HG02571 (cell line): ENCODE data around the gene KIAA0232.
"Not testable (repeated sequence)": the region's sequence is repeated elsewhere in the genome, so short reads cannot be mapped to it uniquely, and the experiment has no call there.

Experiments used
- ATAC-seq: cut with Tn5 transposase; IDR thresholded peaks from one replicate; pipeline ENCODE4 v1.9.1; 2021; ENCODE audit warnings: mild to moderate bottlenecking, moderate library complexity; ENCODE audit not compliant: unreplicated experiment

KIAA0232 gene

DNA sequence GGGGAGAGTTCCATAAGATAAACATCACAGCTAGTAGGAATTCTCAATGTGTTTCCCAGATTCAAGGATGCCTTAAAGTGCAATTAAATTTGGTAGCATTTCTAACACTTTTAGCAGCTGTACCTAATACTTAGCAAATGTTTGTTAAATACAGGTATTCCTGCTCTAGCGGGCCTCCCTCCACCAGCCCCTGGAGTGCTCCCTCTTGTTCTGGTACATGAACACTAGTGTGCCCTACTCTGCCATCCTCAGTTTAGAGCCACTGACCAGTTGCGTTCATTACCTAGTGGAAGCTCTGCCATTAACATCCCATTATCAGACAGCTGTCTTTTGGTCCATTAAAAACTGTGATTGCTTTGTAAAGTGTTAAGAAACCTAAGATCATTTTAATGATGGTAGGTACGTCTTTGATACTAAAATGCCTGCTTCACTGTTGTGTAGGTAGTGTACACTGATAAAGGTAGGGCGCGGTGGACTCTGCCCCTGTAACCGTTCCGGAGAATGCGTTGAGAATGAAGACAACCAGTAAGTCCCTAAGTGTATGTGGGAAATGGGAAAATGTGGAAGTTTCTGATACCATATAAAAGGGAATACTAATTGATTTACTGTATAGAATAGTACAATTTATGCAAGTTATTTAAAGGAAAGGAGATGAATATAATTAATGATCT, 21.7 kb downstream of the KIAA0232 start:
- ATAC-seq = no peak

GRCh38 chr4:6806924-6807626, 24.5 kb downstream of the KIAA0232 start:
- no peak for ATAC-seq

- ATAC-seq = no peak
These were observed 25.7 kb downstream of the KIAA0232 start for GRCh38 chr4:6808259-6808658.

DNA sequence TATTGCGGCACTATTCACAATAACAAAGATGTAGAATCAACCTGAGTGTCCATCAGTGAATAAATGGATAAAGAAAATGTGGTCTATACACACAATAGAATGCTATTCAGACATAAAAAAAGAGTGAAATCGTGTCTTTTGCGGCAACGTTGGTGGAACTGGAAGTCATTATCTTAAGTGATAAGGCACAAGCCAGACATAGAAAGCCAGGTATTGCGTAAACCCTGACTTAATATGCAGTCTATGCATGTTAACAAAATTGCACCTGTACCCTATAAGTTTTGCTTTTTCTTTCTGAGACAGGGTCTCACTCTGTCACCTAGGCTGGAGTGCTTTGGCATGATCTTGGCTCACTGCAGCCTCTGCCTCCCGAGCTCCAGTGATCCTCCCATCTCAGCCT, 28.6 kb downstream of the KIAA0232 start:
- ATAC-seq = no peak

GRCh38 chr4:6812766-6813165, 30.2 kb downstream of the KIAA0232 start:
- no peak for ATAC-seq

- no peak for ATAC-seq
These were observed 31.2 kb downstream of the KIAA0232 start for GRCh38 chr4:6813725-6814124.

GRCh38 chr4:6815029-6815836, 32.7 kb downstream of the KIAA0232 start:
- ATAC-seq = no peak

- no peak for ATAC-seq
These were observed 36.8 kb downstream of the KIAA0232 start for GRCh38 chr4:6819295-6819694.

GRCh38 chr4:6820695-6821094, 38.2 kb downstream of the KIAA0232 start:
- no peak for ATAC-seq

DNA sequence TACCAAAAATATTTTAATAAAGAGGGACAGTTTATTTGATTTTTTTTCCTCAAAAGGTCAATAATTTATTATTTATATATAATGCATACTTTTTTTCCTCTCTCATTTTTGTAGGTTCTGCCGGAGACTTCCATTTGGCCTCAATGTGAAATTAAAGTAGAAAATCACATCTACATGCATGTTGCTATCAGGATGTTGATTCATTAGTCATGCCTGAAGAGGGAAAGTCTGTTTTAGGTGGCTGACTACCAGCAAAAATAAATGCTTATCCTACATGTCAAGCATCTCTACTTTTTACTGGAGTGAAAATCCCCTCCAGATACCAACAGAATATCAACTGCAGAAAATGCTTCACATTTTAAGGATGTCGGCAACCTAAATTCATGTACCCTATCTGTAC, 41.5 kb downstream of the KIAA0232 start:
- no peak for ATAC-seq

DNA sequence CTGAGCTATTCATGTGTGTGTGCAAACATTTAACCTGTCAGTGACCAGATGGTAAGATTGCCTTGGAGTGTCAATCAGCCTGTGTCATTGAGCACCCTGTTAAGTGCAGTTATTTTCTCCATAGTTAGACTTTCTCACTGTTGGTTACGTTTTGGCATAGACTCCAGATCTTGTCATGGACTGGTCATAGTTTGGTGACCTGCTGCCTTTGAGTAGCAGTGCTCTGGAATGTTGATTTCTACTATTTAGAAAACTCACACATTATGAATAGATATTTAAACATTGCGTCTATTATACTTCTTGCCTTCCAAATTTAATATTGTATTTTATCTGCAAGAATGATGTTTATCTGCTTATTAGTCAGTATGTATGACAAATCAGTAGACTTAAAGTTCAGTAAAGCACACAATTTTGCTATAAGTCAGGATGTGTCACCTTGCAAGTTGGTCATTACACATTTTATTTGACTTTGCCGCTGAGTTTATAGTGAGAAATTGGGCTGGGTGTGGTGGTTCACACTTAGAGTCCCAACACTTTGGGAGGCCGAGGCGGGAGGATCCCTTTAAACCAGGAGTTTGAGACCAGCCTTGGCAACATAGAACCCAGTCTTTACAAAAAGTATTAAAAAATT, 42.4 kb downstream of the KIAA0232 start:
- ATAC-seq = no peak

- ATAC-seq = no peak
These were observed 42.9 kb downstream of the KIAA0232 start for GRCh38 chr4:6825403-6825802.

DNA sequence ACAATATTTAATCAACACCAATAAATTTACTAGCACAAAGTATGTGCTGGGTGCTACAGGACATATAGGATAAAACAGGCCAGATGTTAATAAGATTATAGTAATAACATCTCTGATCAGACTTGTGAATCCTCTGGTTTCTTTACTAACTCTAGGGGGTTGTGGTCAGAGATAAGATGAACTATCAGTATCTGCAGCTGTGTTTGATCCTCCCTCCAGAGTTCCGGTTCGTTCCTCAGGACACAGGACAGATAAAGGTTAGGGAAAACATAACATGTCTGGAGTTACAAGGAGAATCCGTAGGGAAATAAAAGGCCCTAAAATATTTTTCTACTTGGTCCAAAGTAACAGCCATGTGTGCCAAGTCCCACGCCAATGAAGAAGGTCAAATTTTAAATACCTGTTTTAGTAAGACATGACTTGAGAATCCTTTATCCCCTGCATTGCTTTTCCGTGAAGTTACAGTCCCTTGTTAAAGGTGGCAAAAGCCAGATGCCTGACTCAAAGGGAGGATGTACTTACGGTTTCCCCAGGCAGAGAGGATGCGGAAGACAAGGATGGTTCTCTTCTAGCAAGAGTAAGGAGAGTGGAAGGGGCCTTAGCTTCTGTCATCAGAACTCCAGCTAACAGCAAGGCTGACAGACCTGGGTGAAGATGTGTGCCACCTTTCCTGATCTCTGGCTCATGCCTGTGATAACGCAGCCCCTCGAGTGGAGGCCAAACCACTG, 44.4 kb downstream of the KIAA0232 start:
- no peak for ATAC-seq

DNA sequence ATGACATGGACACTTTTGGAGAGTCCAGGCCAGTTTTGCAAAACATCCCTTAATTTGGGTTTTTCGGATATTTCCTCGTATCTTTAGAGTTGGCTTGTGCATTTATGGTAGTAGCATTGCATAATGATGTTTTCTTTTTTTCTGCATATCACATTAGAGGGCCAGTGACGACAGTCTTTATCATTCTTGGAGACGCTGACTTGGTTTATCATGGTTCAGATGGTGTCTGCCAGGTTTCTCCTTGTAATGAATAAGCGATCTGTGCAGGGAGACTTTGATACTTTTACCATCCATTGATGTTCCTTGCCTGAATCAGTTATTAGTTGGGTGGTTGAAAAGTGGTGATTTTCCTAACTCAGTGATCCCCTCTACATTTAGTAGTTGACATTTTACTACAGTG, 46.6 kb downstream of the KIAA0232 start:
- ATAC-seq = no peak

DNA sequence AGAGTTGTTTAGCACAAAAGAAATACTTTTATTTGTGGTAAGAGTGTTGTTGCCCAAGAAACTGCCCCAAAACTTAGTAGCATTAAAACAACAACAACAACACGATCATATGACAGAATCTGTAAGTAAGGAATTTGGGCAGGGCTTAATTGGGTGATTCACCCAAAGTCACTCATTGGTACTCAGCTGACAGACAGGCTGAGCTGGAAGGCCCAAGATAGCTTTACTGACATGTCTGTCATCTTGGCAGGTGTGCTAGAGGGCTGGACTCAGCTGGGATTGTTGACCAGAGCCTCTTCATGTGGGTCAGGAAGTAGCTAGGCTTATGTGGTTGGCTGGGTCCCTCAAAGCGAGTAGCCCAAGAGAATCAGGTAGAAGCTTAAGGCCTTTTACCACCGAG, 52.3 kb downstream of the KIAA0232 start:
- ATAC-seq = no peak

GRCh38 chr4:6835616-6836015, 53.1 kb downstream of the KIAA0232 start:
- ATAC-seq = not testable (repeated sequence)

DNA sequence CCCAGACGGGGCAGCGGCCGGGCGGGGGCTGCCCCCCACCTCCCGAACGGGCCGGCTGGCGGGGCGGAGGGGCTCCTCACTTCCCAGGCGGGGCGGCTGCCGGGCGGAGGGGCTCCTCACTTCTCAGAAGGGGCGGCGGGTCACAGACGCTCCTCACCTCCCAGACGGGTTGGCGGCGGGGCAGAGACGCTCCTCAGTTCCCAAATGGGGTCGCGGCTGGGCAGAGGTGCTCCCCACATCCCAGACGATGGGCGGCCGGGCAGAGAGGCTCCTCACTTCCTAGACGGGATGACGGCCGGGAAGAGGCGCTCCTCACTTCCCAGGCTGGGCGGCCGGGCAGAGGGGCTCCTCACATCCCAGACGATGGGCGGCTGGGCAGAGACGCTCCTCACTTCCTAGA, 54.6 kb downstream of the KIAA0232 start:
- ATAC-seq = not testable (repeated sequence)

DNA sequence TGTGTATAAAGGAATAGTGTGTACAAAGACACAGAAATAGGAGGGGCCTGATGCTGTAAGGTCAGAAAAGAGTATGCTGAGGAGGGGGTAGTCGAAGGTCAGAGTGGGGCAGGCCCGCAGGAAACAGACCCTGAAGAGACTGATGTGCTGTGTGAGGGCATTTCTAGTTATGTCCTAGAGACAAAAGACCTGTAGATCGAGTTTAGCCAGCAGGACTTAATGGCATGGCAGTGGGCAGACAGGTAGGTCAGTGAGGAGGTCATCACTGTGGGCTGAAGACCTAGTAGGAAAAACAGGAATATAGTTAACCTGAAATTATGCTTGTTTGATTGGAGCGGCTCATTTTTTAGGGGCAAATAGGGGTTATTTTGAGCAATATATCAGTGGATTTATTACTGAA, 57.1 kb downstream of the KIAA0232 start:
- ATAC-seq = no peak

DNA sequence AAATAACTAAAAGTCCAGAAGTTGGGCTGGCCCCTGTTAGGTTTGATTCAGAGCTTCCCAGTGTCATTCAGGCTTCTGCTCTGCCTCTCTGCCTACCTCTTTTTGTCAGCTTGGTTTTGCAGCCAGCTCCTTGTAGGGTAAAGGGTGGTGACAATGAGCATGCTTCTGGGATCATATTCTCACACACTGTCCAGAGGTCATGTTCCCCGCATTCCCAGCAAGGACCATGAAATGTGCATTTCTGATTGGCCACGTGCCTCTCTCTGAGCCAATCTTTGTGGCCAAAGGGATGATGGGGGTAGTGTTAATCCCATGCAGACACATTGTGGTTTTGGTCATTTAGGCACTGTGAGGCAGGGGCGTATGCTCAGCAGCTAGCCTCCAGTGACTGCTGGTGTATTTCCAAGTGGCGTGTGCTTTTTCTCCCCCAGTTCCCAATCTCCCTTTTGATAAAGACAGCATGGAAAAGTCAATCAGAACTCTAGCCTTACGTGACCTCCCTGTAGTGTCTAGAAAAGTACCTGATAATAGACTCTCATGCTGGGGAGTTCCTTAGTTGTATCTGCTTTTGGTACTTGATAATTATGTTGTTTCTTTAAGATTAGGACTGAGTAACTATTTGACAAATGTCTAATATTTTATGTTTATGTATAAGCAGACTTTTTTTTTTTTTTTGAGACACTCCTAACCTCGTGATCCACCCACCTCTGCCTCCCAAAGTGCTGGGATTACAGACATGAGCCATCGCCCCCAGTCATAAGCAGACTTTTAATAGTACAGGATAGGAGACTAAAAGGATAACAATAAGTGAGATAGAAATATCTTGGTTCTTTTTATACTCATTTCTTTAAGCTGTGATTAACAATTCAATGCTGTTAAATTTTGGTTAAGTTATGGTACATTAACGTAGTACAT, 57.8 kb downstream of the KIAA0232 start:
- no peak for ATAC-seq

DNA sequence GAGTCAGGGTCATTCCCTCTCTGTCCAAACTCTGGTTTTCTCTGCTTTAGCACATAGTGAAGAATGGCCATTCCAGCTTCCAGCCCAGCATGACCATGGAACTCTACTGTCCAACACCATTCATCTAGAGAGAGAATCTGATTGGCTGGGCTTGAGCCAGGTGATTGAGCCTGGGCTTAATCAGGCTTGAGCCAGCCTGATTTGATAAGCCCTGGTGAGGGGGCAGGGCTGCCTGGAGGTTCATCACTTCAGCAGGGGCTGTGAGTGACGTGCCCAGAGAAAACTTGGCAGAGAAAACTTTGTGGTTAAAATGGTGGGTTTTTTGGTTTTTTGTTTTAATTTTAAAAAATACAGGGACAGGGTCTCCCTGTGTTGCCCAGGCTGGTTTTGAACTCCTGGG, 62.5 kb downstream of the KIAA0232 start:
- ATAC-seq = no peak
